Left renal pelvis (tissue), 4 donors: ENCODE data around the gene SLC9A9. TPM values are rescaled to one million over a fixed set of nuclear protein-coding genes. Genes with fewer than 3 reads are reported as not detected.
"Not testable (repeated sequence)": the region's sequence is repeated elsewhere in the genome, so short reads cannot be mapped to it uniquely, and the experiment has no call there.

Experiments used
- DNase-seq, 4 donors: peaks; one replicate each; pipeline ENCODE4 v3.0.0-alpha.2; 2013; ENCODE audit warnings: low read depth in 4 of 4, low spot score in 3 of 4
- polyA plus RNA-seq, 4 donors: library from polyadenylated mRNA; unstranded; fragments of 120-200 nt; gene quantifications; one replicate each; pipeline ENCODE4 v1.2.1, GENCODE V29; 2013; ENCODE audit not compliant: insufficient read length in 4 of 4

The SLC9A9 gene
- polyA plus RNA-seq = 10 to 100 TPM in 1 of 4 donors, 1 to 10 TPM in 3; 4.4 to 12.8 (median 6.4) TPM

GRCh38 chr3:143847787-143848631 lies at the start of gene SLC9A9:
SLC9A9 (minus strand) TSS chr3:143848468; CDS start chr3:143848322, 146 bp downstream.
- DNase-seq = peak in 3 of 4 donors; percentile 8 to 35 (median 17)

- DNase-seq = no peak
Measured at GRCh38 chr3:143897576-143898295, 49.5 kb upstream of the SLC9A9 start.

GRCh38 chr3:143896486-143896885 lies 48.2 kb upstream of the SLC9A9 start:
- no peak for DNase-seq

DNA sequence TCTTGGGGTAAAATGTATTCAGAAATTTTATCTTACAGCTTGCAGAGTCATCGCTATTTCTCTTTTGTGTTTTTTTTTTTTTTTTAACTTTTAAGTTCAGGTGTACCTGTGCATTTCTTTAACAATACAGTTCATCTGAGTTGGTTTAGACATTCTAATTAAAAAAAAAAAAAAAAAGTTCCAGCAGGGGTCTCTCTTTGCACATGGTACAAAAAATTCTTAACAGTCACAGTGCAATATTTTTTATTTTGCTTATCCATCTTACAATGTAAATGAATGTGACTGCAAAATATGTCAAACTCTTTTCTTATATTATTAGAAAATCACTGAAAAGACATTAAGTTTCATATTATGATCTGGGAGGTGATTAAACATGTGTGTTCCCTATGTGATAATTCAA lies 47.5 kb upstream of the SLC9A9 start:
- no peak for DNase-seq

GRCh38 chr3:143888846-143889245 lies 40.6 kb upstream of the SLC9A9 start:
- no peak for DNase-seq

DNA sequence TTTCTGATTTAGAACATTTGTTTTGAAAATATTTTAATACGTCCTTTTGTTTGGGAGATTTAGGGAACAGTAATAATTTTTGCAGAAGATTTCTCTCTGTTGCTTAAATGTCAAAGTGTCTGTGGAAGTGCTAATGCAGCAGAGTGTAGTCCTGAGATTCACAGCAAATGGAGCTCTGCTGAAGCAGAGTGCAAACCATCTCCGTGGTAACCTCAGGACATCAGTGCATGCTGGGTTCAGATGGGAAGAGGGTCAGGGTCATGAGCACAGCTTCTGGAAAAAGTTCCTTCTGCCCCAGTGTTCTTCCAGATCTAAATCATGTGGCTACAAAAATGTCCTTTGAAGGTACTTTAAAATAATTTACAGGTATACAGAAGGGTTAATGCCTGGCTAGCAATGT lies 39.9 kb upstream of the SLC9A9 start:
- no peak for DNase-seq

DNA sequence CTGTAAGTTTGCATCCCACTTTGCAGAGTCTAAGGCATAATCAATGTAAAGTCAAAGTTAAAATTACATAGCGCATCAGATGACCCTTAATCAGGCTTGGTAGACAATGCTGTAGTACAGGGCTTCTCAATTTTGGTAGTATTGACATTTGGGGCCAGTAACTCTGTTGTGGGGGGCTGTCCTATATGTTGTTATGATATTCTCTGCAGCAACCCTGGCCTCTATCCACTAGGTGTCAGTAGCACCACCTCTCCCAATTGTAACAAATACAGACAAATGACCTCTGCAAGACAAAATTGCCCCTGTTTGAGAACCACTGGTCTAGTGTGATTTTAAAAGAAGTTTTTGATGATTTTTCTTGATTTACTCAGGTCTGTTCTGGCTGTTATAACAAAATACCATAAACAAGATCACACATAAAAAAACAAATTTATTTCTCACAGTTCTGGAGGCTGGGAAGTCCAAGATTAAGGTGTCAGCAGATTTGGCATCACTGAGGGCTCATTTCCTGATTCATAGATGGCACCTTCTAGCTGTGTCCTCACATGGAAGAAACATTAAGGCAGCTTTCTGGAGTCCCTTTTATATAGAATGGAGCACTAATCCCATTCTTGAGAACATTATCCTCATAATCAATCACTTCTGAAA lies 37.6 kb upstream of the SLC9A9 start:
- DNase-seq = no peak

DNA sequence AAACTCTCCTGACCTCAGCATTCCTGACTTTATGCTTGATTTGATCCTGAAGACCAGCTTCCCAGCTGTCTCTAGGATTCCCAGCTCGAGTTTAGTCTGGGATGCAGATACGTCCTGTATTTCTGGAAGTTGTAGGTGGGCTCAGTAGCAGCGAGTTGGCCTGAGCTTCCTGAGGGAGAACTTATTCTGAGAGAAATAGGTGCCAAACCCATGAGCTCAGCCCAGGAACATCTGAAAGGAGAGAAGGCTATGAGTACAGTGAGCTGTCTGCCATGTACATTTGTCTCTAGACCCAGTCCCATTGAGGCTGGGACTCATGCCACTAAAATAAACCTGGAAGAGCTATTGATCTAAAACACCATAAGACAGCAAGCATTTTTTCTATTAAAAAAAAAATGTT lies 36.6 kb upstream of the SLC9A9 start:
- no peak for DNase-seq

- no peak for DNase-seq
Measured at GRCh38 chr3:143883151-143883550, 34.9 kb upstream of the SLC9A9 start.

DNA sequence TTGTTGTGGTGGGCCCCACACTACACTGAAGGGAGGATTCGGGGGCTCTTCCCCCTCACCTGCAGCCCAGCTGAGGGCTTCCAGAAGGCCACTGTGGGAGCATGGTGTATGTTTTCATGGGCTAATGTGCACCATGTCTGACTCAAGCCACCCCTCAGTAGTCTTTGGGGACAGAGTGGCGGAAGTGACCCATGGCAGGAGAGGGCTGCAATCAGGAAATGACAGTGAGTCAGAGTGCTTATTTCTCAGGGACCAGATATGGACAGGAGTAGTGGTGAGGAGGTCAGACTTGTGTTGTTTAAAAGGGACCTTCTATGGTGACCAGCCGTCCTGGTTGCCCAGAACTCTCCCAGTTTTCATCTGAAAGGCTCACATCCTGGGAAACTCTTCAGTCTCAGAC lies 32.8 kb upstream of the SLC9A9 start:
- DNase-seq = no peak

DNA sequence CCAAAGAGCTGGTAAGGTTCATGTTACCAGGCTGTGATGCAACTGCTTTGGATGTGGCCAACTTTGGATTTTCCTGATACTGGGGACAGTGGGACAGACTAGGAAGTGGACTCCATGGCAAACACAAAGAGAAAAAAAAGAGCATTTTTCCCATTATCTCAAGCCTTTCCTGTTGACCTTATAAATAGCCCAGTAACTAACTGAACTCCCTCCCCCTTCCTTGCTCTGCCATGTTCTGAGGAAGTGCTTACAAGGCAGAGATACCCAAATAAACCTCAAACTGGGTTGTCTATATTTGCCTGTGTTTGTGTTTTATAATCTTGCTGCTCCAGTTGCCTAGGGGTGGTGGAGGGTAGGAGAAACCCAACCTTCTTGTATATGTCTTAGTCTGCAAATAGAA lies 27.3 kb upstream of the SLC9A9 start:
- no peak for DNase-seq

- not testable (repeated sequence) for DNase-seq
Measured at GRCh38 chr3:143873553-143873952, 25.3 kb upstream of the SLC9A9 start.

DNA sequence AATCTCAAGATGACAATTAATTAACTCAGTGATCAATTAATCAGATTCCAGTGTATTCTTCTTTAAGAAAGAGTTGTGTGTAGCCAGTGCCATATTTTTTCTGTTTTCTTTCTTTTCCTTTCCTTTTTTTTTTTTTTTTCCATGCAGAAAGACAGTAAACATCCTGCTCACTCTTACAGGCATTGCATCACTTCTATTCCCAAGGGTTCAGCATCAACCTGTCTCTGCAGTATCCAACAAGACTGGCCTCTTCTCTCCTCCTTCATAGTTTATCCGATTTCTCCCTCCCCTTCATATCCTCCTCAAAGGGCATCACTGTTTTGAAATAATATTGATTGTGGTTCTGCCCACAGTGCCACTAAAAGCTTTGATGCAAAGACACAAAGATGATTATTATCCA lies 17.0 kb upstream of the SLC9A9 start:
- DNase-seq = no peak

- no peak for DNase-seq
Measured at GRCh38 chr3:143859465-143860203, 11.4 kb upstream of the SLC9A9 start.

- DNase-seq = no peak
Measured at GRCh38 chr3:143856252-143856970, 8.1 kb upstream of the SLC9A9 start.

DNA sequence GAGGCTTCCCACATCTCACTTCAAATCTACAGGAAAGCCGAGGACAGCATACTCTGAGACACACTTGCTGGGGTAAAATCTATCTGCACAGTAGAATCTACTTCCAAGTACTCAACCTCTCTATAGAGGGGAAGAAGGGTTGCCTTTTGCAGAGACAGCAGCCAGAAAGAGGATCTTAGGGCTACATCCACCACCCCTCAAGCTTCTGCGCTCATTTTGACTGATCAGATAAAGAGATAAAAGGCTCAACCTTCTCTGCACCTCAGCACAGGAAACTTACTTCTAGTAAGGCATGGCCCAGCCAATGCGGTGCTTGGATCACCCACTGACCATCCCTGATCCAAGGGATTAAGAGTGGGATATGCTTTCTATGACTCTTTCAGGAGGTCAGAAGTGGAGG lies 6.9 kb upstream of the SLC9A9 start:
- DNase-seq = no peak

- DNase-seq = no peak
Measured at GRCh38 chr3:143851331-143852017, 3.2 kb upstream of the SLC9A9 start.

GRCh38 chr3:143850877-143851276 lies 2.6 kb upstream of the SLC9A9 start:
- DNase-seq = no peak

DNA sequence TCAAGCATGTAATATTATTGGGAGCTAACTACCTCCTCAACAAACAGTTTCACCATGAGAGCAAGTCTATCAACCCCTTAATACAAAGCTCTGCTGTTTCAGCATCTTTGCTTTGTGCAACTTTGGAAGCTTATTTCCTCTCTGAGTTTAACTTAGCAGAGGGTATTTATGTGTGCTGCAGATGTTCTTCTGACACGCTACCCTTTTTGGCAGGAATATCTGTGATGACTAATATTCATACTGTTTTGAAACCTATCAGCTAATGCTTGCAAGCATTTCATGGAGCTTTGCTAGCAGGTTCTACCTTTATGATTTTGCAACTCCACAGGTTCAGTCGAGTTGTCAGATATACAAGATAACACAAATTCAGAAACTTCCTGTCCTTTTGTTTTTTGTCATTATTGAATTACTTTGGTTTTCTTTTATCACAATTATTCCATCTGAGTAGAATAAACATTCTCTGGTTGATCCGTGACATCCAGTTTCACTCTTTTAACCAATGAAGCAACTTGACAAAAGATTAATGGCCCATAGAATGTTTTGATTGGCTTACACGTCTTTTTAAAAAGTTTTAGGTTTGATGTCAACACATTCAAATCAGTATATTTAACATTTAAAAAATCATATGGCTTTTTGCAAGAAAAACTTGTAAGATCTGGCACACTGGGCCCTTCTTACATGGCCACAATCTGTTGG lies 1.7 kb upstream of the SLC9A9 start:
- no peak for DNase-seq
